ENCODE results near the gene WDR43. TPM values are rescaled to one million over a fixed set of nuclear protein-coding genes. Genes with fewer than 3 reads are reported as not detected.

The WDR43 gene
- total and polyA plus RNA-seq, 4 donors: 11.1 to 43.1 (median 17.5) TPM

DNA sequence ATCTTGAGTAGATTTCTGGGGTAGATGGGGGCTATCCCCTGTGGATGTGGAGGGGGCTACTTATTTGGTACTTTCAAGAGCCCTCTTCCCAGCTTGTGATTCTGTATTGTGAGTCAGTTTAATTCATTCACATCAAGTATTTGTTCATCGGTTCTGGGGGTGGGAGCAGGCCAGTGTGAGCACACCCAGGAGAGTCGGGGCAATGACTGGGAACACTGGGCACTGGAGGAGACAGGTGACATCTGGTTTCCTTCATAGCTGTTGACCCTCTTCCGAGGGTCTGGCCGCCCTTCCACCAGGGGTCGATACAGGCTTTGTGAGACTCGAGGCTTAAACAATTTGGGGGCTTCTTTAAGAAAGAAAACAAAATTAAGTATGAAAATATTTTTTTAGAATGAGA, 84.1 kb downstream of the WDR43 start:
- Histone ChIP-seq H3K9me3 (ENCODE audit: control insufficient read depth in 4 of 4, low read length in 3 of 4) (no peaks in the 10 kb centered on the region), H3K9ac (ENCODE audit: low read depth in 1 of 2, low read length in 2 of 2) (no peak overlapping the region), H3K4me3 (ENCODE audit: low read depth in 1 of 3, low read length in 3 of 3) (no peak overlapping the region), H3K4me1 (ENCODE audit: control insufficient read depth in 4 of 4, insufficient read depth in 4 of 4, low read length in 3 of 4) (no peaks in the 10 kb centered on the region), H3K36me3 (ENCODE audit: control insufficient read depth in 4 of 4, insufficient read depth in 3 of 4, low read depth in 1 of 4, low read length in 3 of 4) (no peaks in the 10 kb centered on the region), H3K27ac (ENCODE audit: low read depth in 1 of 2, low read length in 2 of 2) (no peak overlapping the region), H3K27me3 (ENCODE audit: control insufficient read depth in 4 of 4, insufficient read depth in 4 of 4, low read length in 3 of 4) (no peaks in the 10 kb centered on the region)
- no peak for DNase-seq (ENCODE audit: low spot score)
- WGBS: 78% methylated on average over 6 of the region's 6 CpGs
- TF ChIP-seq FOXA1 (IDR thresholded peaks at IDR 0.05) (no peak), RAD21 (IDR thresholded peaks at IDR 0.05) (no peak), YY1 (IDR thresholded peaks at IDR 0.05) (no peak), EGR1 (IDR thresholded peaks at IDR 0.05; ENCODE audit: low read depth in 2 of 2) (no peak), HNF4A (conservative IDR thresholded peaks at IDR 0.05) (no peak), GABPA (IDR thresholded peaks at IDR 0.05 in 1 of 2, conservative IDR thresholded peaks at IDR 0.05 in 1 of 2) (no peak), FOXA2 (IDR thresholded peaks at IDR 0.05) (no peak), JUND (IDR thresholded peaks at IDR 0.05) (no peak), HNF4G (IDR thresholded peaks at IDR 0.05) (no peak), SP1 (IDR thresholded peaks at IDR 0.05) (no peak)
- TF ChIP-seq, protein P1, sequence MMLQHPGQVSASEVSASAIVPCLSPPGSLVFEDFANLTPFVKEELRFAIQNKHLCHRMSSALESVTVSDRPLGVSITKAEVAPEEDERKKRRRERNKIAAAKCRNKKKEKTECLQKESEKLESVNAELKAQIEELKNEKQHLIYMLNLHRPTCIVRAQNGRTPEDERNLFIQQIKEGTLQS (IDR thresholded peaks at IDR 0.05): no peak
- TF ChIP-seq, protein P2, sequence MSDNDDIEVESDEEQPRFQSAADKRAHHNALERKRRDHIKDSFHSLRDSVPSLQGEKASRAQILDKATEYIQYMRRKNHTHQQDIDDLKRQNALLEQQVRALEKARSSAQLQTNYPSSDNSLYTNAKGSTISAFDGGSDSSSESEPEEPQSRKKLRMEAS (IDR thresholded peaks at IDR 0.05): no peak
- TF ChIP-seq, protein P3, sequence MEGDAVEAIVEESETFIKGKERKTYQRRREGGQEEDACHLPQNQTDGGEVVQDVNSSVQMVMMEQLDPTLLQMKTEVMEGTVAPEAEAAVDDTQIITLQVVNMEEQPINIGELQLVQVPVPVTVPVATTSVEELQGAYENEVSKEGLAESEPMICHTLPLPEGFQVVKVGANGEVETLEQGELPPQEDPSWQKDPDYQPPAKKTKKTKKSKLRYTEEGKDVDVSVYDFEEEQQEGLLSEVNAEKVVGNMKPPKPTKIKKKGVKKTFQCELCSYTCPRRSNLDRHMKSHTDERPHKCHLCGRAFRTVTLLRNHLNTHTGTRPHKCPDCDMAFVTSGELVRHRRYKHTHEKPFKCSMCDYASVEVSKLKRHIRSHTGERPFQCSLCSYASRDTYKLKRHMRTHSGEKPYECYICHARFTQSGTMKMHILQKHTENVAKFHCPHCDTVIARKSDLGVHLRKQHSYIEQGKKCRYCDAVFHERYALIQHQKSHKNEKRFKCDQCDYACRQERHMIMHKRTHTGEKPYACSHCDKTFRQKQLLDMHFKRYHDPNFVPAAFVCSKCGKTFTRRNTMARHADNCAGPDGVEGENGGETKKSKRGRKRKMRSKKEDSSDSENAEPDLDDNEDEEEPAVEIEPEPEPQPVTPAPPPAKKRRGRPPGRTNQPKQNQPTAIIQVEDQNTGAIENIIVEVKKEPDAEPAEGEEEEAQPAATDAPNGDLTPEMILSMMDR (IDR thresholded peaks at IDR 0.05; ENCODE audit: low read depth, low read length, missing input control): no peak
- TF ChIP-seq, protein P4, sequence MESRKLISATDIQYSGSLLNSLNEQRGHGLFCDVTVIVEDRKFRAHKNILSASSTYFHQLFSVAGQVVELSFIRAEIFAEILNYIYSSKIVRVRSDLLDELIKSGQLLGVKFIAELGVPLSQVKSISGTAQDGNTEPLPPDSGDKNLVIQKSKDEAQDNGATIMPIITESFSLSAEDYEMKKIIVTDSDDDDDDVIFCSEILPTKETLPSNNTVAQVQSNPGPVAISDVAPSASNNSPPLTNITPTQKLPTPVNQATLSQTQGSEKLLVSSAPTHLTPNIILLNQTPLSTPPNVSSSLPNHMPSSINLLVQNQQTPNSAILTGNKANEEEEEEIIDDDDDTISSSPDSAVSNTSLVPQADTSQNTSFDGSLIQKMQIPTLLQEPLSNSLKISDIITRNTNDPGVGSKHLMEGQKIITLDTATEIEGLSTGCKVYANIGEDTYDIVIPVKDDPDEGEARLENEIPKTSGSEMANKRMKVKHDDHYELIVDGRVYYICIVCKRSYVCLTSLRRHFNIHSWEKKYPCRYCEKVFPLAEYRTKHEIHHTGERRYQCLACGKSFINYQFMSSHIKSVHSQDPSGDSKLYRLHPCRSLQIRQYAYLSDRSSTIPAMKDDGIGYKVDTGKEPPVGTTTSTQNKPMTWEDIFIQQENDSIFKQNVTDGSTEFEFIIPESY (IDR thresholded peaks at IDR 0.05): no peak
- TF ChIP-seq, protein P5, sequence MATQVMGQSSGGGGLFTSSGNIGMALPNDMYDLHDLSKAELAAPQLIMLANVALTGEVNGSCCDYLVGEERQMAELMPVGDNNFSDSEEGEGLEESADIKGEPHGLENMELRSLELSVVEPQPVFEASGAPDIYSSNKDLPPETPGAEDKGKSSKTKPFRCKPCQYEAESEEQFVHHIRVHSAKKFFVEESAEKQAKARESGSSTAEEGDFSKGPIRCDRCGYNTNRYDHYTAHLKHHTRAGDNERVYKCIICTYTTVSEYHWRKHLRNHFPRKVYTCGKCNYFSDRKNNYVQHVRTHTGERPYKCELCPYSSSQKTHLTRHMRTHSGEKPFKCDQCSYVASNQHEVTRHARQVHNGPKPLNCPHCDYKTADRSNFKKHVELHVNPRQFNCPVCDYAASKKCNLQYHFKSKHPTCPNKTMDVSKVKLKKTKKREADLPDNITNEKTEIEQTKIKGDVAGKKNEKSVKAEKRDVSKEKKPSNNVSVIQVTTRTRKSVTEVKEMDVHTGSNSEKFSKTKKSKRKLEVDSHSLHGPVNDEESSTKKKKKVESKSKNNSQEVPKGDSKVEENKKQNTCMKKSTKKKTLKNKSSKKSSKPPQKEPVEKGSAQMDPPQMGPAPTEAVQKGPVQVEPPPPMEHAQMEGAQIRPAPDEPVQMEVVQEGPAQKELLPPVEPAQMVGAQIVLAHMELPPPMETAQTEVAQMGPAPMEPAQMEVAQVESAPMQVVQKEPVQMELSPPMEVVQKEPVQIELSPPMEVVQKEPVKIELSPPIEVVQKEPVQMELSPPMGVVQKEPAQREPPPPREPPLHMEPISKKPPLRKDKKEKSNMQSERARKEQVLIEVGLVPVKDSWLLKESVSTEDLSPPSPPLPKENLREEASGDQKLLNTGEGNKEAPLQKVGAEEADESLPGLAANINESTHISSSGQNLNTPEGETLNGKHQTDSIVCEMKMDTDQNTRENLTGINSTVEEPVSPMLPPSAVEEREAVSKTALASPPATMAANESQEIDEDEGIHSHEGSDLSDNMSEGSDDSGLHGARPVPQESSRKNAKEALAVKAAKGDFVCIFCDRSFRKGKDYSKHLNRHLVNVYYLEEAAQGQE (IDR thresholded peaks at IDR 0.05): no peak

DNA sequence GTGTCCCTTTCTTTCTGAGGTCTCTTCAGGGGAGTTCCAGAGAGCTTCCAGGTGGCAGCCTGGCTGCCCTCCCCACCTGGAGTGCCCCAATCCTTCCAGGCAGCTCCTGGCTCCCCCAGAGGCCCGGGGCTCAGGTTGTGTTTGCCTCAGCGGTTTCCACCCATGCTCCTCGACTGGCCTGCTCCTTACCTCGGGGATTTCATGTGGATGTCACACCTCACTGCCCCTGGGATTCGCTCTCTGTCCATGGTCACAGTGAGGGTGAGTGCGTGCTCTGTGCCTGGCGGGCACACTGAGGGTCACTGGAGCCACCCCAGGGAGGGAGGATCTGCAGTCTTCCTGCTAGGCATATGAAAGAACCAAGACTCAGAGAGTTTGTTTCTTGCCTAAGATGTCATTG, 84.6 kb downstream of the WDR43 start:
- no peak for DNase-seq (ENCODE audit: low spot score)
- Histone ChIP-seq H3K36me3 (ENCODE audit: control insufficient read depth in 4 of 4, insufficient read depth in 3 of 4, low read depth in 1 of 4, low read length in 3 of 4) (no peaks in the 10 kb centered on the region), H3K4me1 (ENCODE audit: control insufficient read depth in 4 of 4, insufficient read depth in 4 of 4, low read length in 3 of 4) (no peaks in the 10 kb centered on the region), H3K9ac (ENCODE audit: low read depth in 1 of 2, low read length in 2 of 2) (no peak overlapping the region), H3K27ac (ENCODE audit: low read depth in 1 of 2, low read length in 2 of 2) (no peak overlapping the region), H3K9me3 (ENCODE audit: control insufficient read depth in 4 of 4, low read length in 3 of 4) (no peaks in the 10 kb centered on the region), H3K4me3 (ENCODE audit: low read depth in 1 of 3, low read length in 3 of 3) (no peak overlapping the region), H3K27me3 (ENCODE audit: control insufficient read depth in 4 of 4, insufficient read depth in 4 of 4, low read length in 3 of 4) (no peaks in the 10 kb centered on the region)
- no peak for TF ChIP-seq TAF1 (conservative IDR thresholded peaks at IDR 0.05)
- TF ChIP-seq, protein P4 (IDR thresholded peaks at IDR 0.05): no peak
- no peak for TF ChIP-seq RXRA (IDR thresholded peaks at IDR 0.05)
- TF ChIP-seq, protein P1 (IDR thresholded peaks at IDR 0.05): no peak
- no peak for TF ChIP-seq EGR1 (IDR thresholded peaks at IDR 0.05; ENCODE audit: low read depth in 2 of 2)
- TF ChIP-seq SP1 (IDR thresholded peaks at IDR 0.05): no peak
- TF ChIP-seq YY1 (IDR thresholded peaks at IDR 0.05): no peak
- TF ChIP-seq HNF4A (conservative IDR thresholded peaks at IDR 0.05): no peak
- TF ChIP-seq NR2F2 (IDR thresholded peaks at IDR 0.05): no peak
- no peak for TF ChIP-seq HNF4G (IDR thresholded peaks at IDR 0.05)
- no peak for TF ChIP-seq FOXA2 (IDR thresholded peaks at IDR 0.05)
- no peak for TF ChIP-seq JUND (IDR thresholded peaks at IDR 0.05)
- WGBS: 65% methylated on average over 7 of the region's 7 CpGs

Data from liver (tissue), 9 donors.